HepG2 (cell line): ENCODE results near the gene SLC5A5. TPM values are rescaled to one million over a fixed set of nuclear protein-coding genes. Genes with fewer than 3 reads are reported as not detected.

Source experiments
- ATAC-seq: fragments of 200-7000 bp; cut with Tn5 transposase; 3 replicates; pipeline ENCODE4 v1.9.1; 2020; ENCODE audit warnings: mild to moderate bottlenecking, moderate library complexity
- BruUV-seq: library from RNA; stranded (reverse); fragments of 400-500 nt; replicated peaks from 2 replicates; lab custom pipeline; 2021; lab: Mats Ljungman, UMichigan
- CTCF ChIA-PET: fragments of 300-600 bp; formaldehyde crosslinking; extraction: SDS; loops from one replicate; lab custom pipeline; 2021; ENCODE audit warnings: low total read pairs, inconsistent platforms, low intra/inter-chr PET ratio; lab: Yijun Ruan, JAX
- POLR2A ChIA-PET: fragments of 350-600 bp; sonication (Branson Sonifier 250); formaldehyde crosslinking; loops from one replicate; lab custom pipeline; 2020; ENCODE audit warnings: antibody characterized with exemption, inconsistent platforms; lab: Yijun Ruan, JAX
- DNase-seq: peaks from one replicate; pipeline ENCODE4 v3.0.0-alpha.2; 2015; ENCODE audit warnings: low spot score
- FAIRE-seq: peaks from 3 replicates; lab custom pipeline; 2011; peaks lifted over from hg19 to GRCh38; lab: Jason Lieb, UNC
- H2AFZ ChIP-seq: one replicate; pipeline ENCODE4 v1.6.1; 2011; ENCODE audit warnings: low read length, inconsistent platforms
- H3K27ac ChIP-seq: fragments of 300-600 bp; 3 replicates; pipeline ENCODE4 v1.8.0; 2011; ENCODE audit warnings: mixed run types, mild to moderate bottlenecking, mixed read lengths, low read length, inconsistent platforms; ENCODE audit not compliant: insufficient read depth; ENCODE audit errors: extremely low read length
- H3K27me3 ChIP-seq, 2 experiments: fragments of 200-600 bp in 1 of 2; 2 replicates in 1 of 2; 3 replicates in 1 of 2; pipeline versions ENCODE4 v1.6.0 to v1.8.0; 2011; ENCODE audit warnings: low read length in 2 of 2, mild to moderate bottlenecking in 2 of 2, moderate library complexity in 2 of 2, inconsistent platforms in 1 of 2; ENCODE audit not compliant: insufficient read depth in 2 of 2, control insufficient read depth in 1 of 2
- H3K36me3 ChIP-seq, 2 experiments: fragments of 200-600 bp in 1 of 2; replicated peaks in 1 of 2; 2 replicates in 1 of 2; 3 replicates in 1 of 2; pipeline versions ENCODE4 v1.5.1 to v1.8.0; 2011; ENCODE audit warnings: low read length in 2 of 2, inconsistent platforms in 1 of 2; ENCODE audit not compliant: insufficient read depth in 2 of 2, control insufficient read depth in 1 of 2
- H3K4me1 ChIP-seq: 2 replicates; pipeline ENCODE4 v1.5.1; 2012; ENCODE audit warnings: low read length, inconsistent platforms; ENCODE audit not compliant: insufficient read depth
- H3K4me2 ChIP-seq: 2 replicates; pipeline ENCODE4 v1.6.0; 2011; ENCODE audit warnings: low read depth, low read length, inconsistent platforms
- H3K4me3 ChIP-seq, 3 experiments: fragments of 200-600 bp in 1 of 3; sonication (generic), shearing (Covaris generic) in 1 of 3; replicated peaks in 1 of 3; 2 replicates each; pipeline ENCODE4 v1.5.1; 2011 to 2016; ENCODE audit warnings: low read length in 3 of 3, inconsistent platforms in 2 of 3, low read depth in 2 of 3, mild to moderate bottlenecking in 2 of 3, control low read depth in 1 of 3, mixed read lengths in 1 of 3; ENCODE audit not compliant: insufficient read depth in 1 of 3
- H3K79me2 ChIP-seq: one replicate; pipeline ENCODE4 v1.6.1; 2011; ENCODE audit warnings: low read length, inconsistent platforms; ENCODE audit not compliant: insufficient read depth
- H3K9ac ChIP-seq: 2 replicates; pipeline ENCODE4 v1.6.0; 2011; ENCODE audit warnings: mild to moderate bottlenecking, low read depth, low read length, inconsistent platforms; ENCODE audit not compliant: insufficient read depth
- H3K9me3 ChIP-seq: 2 replicates; pipeline ENCODE4 v1.5.1; 2012; ENCODE audit warnings: mild to moderate bottlenecking, low read length
- H4K20me1 ChIP-seq: 2 replicates; pipeline ENCODE4 v1.6.0; 2011; ENCODE audit warnings: inconsistent platforms, mild to moderate bottlenecking, low read length, moderate library complexity; ENCODE audit not compliant: insufficient read depth
- AHR ChIP-seq: IDR thresholded peaks from 2 replicates; pipeline ENCODE4 v1.6.1; 2018; ENCODE audit warnings: missing genetic modification reagents, missing compliant biosample characterization
- FOSL1 ChIP-seq: sonication (generic); formaldehyde crosslinking; IDR thresholded peaks from 2 replicates; pipeline ENCODE4 v1.9.0; 2021; ENCODE audit warnings: missing genetic modification reagents, borderline replicate concordance
- GATAD1 ChIP-seq: IDR thresholded peaks from 2 replicates; pipeline ENCODE4 v1.6.1; 2016; ENCODE audit warnings: missing genetic modification reagents, missing compliant biosample characterization
- GPN1 ChIP-seq: sonication (generic); formaldehyde crosslinking; IDR thresholded peaks from 2 replicates; pipeline ENCODE4 v1.5.1; 2020; ENCODE audit warnings: missing genetic modification reagents, borderline replicate concordance
- HDAC1 ChIP-seq: sonication (generic); formaldehyde crosslinking; IDR thresholded peaks from 2 replicates; pipeline ENCODE4 v1.5.1; 2020; ENCODE audit warnings: mild to moderate bottlenecking, missing genetic modification reagents
- HOXA3 ChIP-seq: sonication (generic); formaldehyde crosslinking; IDR thresholded peaks from 2 replicates; pipeline ENCODE4 v1.5.0; 2020; ENCODE audit warnings: missing genetic modification reagents
- IKZF1 ChIP-seq: fragments of 450-650 bp; IDR thresholded peaks from 2 replicates; pipeline ENCODE4 v1.7.1; 2016
- KAT7 ChIP-seq: IDR thresholded peaks from 2 replicates; pipeline ENCODE4 v1.6.1; 2018; ENCODE audit warnings: borderline replicate concordance, missing compliant biosample characterization
- MAZ ChIP-seq, 2 experiments: sonication (generic) in 1 of 2; formaldehyde crosslinking in 1 of 2; IDR thresholded peaks; 2 replicates each; pipeline versions ENCODE4 v1.5.0 to v1.6.1; 2012 to 2020; ENCODE audit warnings: low read depth in 2 of 2, mild to moderate bottlenecking in 2 of 2, borderline replicate concordance in 1 of 2, improper control_type of control experiment in 1 of 2, low read length in 1 of 2, missing genetic modification reagents in 1 of 2, moderate library complexity in 1 of 2
- RFXAP ChIP-seq: sonication (generic); formaldehyde crosslinking; IDR thresholded peaks from 2 replicates; pipeline ENCODE4 v1.4.0; 2020; ENCODE audit warnings: missing genetic modification reagents, borderline replicate concordance
- SNRNP70 ChIP-seq: fragments of 200-400 bp; formaldehyde crosslinking; IDR thresholded peaks from 2 replicates; pipeline ENCODE4 v1.6.1; 2017; ENCODE audit warnings: mild to moderate bottlenecking, low read depth, low read length, moderate library complexity
- SP4 ChIP-seq: sonication (generic); formaldehyde crosslinking; IDR thresholded peaks from 2 replicates; pipeline ENCODE4 v1.8.1; 2023; ENCODE audit warnings: mild to moderate bottlenecking, missing genetic modification reagents
- TBX2 ChIP-seq: sonication (generic); formaldehyde crosslinking; IDR thresholded peaks from 2 replicates; pipeline ENCODE4 v1.5.0; 2020; ENCODE audit warnings: missing genetic modification reagents, mild to moderate bottlenecking, borderline replicate concordance
- THAP11 ChIP-seq: IDR thresholded peaks from 2 replicates; pipeline ENCODE4 v1.6.1; 2016; ENCODE audit warnings: missing biosample characterization, missing genetic modification reagents
- ZFAT ChIP-seq: sonication (generic); formaldehyde crosslinking; conservative IDR thresholded peaks from 2 replicates; pipeline ENCODE4 v1.8.1; 2023; ENCODE audit warnings: missing genetic modification reagents, inconsistent platforms
- ZMYM2 ChIP-seq: sonication (generic); formaldehyde crosslinking; IDR thresholded peaks from 2 replicates; pipeline ENCODE4 v1.8.0; 2022; ENCODE audit warnings: mild to moderate bottlenecking, missing genetic modification reagents
- ZSCAN22 ChIP-seq: sonication (generic); formaldehyde crosslinking; IDR thresholded peaks from 2 replicates; pipeline ENCODE4 v1.4.0; 2020; ENCODE audit warnings: mild to moderate bottlenecking, missing genetic modification reagents
- WGBS: methylation state at CpG from one replicate; pipeline ENCODE4 v1.1.6; 2017; ENCODE audit warnings: low lambda C conversion rate; 5-methylcytosine and 5-hydroxymethylcytosine counted together
- in situ Hi-C: cut with HindIII; loops from 2 replicates; pipeline ENCODE4 v1.10.0; 2017; ENCODE audit warnings: low pct_unique_long_range_greater_than_20kb; ENCODE audit not compliant: extremely low pct_ligation_motif_present
- intact Hi-C: fragments of 100-400 bp; cut with micrococcal nuclease; formaldehyde crosslinking; loops from one replicate; pipeline ENCODE4 v1.10.0; 2022; ENCODE audit not compliant: unreplicated experiment
- polyA plus RNA-seq, 8 experiments: library from polyadenylated mRNA; depleted of rRNA in 3 of 8; stranded (reverse) in 7 of 8; unstranded in 1 of 8; fragments of >200 nt; fragmentation: Illumina TruSeq in 4 of 8; extraction: Trizol in 4 of 8; gene quantifications; 2 replicates each; pipeline versions ENCODE4 v1.2.1 to v1.2.3, GENCODE V29; 2011 to 2016; ENCODE audit warnings: low read depth in 4 of 8, missing spikeins in 1 of 8, mixed read lengths in 1 of 8; ENCODE audit not compliant: insufficient read depth in 1 of 8
- total RNA-seq, 5 experiments: library from RNA; depleted of rRNA; stranded (reverse); fragments of >200 nt; fragmentation: Illumina TruSeq; extraction: Trizol; gene quantifications; 2 replicates each; pipeline ENCODE4 v1.2.3, GENCODE V29; 2016; ENCODE audit warnings: low read depth in 1 of 5

Gene SLC5A5
- total and polyA plus RNA-seq, 2 of the 13 experiments (the other 11 are each of a cell fraction or from before 2014, with no cell fraction given): not detected

GRCh38 chr19:17938092-17938845 lies 66.5 kb downstream of the SLC5A5 start (continued):
- TF ChIP-seq MAZ (IDR thresholded peaks at IDR 0.05; ENCODE audit: borderline replicate concordance, low read depth, low read length) (no peak), MAZ (CRISPR knock-in tag; IDR thresholded peaks at IDR 0.05; ENCODE audit: low read depth) (no peak), ZSCAN22 (no peak), AHR (CRISPR knock-in tag) (no peak), GPN1 (no peak), THAP11 (0 out of 2 replicates have a peak, but pooled peaks have one; percentile 10), KAT7 (no peak), GATAD1 (CRISPR knock-in tag) (0 out of 2 replicates have a peak, but pooled peaks have one; percentile 14), HDAC1 (CRISPR knock-in tag) (peak; percentile 19; the same call in 1 of the 2 replicates), HOXA3 (CRISPR knock-in tag) (no peak)

- no peak overlapping the region for H2AFZ ChIP-seq
- no peak overlapping the region for H3K4me3 ChIP-seq
- ChIA-PET CTCF (no interaction called here), POLR2A (no interaction called here)
- 92% methylated on average over 17 of the region's 17 CpGs for WGBS
- no peaks in the 10 kb centered on the region for H3K27me3 ChIP-seq
- in situ Hi-C loops (loop anchor here (25.0 kb wide), 1 partner anchor 120 kb away; no protein-coding TSS in a partner anchor), intact Hi-C loops (no loop called here)
- DNase-seq: no peak
- H3K27ac ChIP-seq: no peak overlapping the region
- no peak overlapping the region for H3K9ac ChIP-seq
- peaks cover 2 to 3% of the 10 kb centered on the region in 2 experiments; a peak in 2 of 5 replicates for H3K36me3 ChIP-seq
- H3K4me2 ChIP-seq: no peak overlapping the region
- no TSS peak for BruUV-seq
- peaks cover 4% of the 10 kb centered on the region for H3K4me1 ChIP-seq
- H3K9me3 ChIP-seq: no peaks in the 10 kb centered on the region
- H4K20me1 ChIP-seq: no peaks in the 10 kb centered on the region
- FAIRE-seq: no peak
- ATAC-seq: no peak
- no peaks in the 10 kb centered on the region for H3K79me2 ChIP-seq
- TF ChIP-seq SP4 (CRISPR knock-in tag): no peak
- TF ChIP-seq RFXAP (CRISPR knock-in tag): no peak
- no peak for TF ChIP-seq SNRNP70
- TF ChIP-seq TBX2: no peak
- TF ChIP-seq ZMYM2: no peak
- no peak for TF ChIP-seq ZFAT (CRISPR knock-in tag)
- TF ChIP-seq FOSL1: no peak
- no peak for TF ChIP-seq IKZF1
Measured at GRCh38 chr19:17942181-17942580, 70.4 kb downstream of the SLC5A5 start.
